ENCODE results near the gene KCNT2. TPM values are rescaled to one million over a fixed set of nuclear protein-coding genes. Genes with fewer than 3 reads are reported as not detected.
A peak's percentile ranks its signal among the peaks of the same experiment; 100 is the strongest.

Gene KCNT2
- total and polyA plus RNA-seq, 2 experiments from 2014 or later = 1.2 to 8.8 TPM

DNA sequence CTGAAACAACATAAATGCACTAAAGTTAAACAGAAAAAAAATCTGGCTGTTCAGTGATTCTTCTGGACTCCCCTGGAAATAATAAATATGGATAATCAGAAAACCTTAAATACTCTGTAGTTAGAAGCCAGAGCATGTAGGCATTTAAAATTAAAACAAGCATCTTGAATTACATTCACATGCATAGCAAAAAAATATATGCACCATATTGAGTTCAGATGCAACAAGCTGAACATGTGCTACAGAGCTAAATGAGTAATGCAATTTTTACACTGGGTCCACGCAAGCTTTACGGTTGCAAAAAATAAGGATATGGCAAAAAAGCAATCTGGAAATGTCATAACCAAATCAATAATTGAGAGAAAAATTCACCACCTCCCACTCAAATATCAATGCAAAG is 11.5 kb upstream of the KCNT2 start:
- no peak overlapping the region for H3K4me3 ChIP-seq
- TF ChIP-seq EZH2phosphoT487 (IDR thresholded peaks at IDR 0.05; ENCODE audit: low read depth, severe bottlenecking, unreplicated experiment) = no peak
- TF ChIP-seq EZH2 (IDR thresholded peaks at IDR 0.05; ENCODE audit: borderline replicate concordance) = no peak
- TF ChIP-seq, protein P1, sequence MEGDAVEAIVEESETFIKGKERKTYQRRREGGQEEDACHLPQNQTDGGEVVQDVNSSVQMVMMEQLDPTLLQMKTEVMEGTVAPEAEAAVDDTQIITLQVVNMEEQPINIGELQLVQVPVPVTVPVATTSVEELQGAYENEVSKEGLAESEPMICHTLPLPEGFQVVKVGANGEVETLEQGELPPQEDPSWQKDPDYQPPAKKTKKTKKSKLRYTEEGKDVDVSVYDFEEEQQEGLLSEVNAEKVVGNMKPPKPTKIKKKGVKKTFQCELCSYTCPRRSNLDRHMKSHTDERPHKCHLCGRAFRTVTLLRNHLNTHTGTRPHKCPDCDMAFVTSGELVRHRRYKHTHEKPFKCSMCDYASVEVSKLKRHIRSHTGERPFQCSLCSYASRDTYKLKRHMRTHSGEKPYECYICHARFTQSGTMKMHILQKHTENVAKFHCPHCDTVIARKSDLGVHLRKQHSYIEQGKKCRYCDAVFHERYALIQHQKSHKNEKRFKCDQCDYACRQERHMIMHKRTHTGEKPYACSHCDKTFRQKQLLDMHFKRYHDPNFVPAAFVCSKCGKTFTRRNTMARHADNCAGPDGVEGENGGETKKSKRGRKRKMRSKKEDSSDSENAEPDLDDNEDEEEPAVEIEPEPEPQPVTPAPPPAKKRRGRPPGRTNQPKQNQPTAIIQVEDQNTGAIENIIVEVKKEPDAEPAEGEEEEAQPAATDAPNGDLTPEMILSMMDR (IDR thresholded peaks at IDR 0.05; ENCODE audit: poor library complexity) = no peak
- H4K20me1 ChIP-seq (ENCODE audit: insufficient read depth, poor library complexity, severe bottlenecking) = no peaks in the 10 kb centered on the region
- no peaks in the 10 kb centered on the region for H3K4me1 ChIP-seq (ENCODE audit: insufficient read depth)
- 98% methylated on average over 2 of the region's 2 CpGs for WGBS (ENCODE audit: low lambda C conversion rate, missing lambda C conversion rate)
- H3K9me3 ChIP-seq (ENCODE audit: low read depth) = no peaks in the 10 kb centered on the region
- H3K79me2 ChIP-seq = no peaks in the 10 kb centered on the region
- DNase-seq (ENCODE audit: low spot score) = no peak
- H2AFZ ChIP-seq = no peak overlapping the region
- H3K9me2 ChIP-seq (replicated peaks; ENCODE audit: insufficient read depth) = no peaks in the 10 kb centered on the region
- H3K4me2 ChIP-seq = no peak overlapping the region
- H3K27me3 ChIP-seq = no peaks in the 10 kb centered on the region
- H3K36me3 ChIP-seq (replicated peaks; ENCODE audit: insufficient read depth, low read depth) = no peaks in the 10 kb centered on the region
- no peak overlapping the region for H3K27ac ChIP-seq

- TF ChIP-seq, protein P1 (IDR thresholded peaks at IDR 0.05; ENCODE audit: poor library complexity) = no peak
- TF ChIP-seq EZH2 (IDR thresholded peaks at IDR 0.05; ENCODE audit: borderline replicate concordance) (no peak), EZH2phosphoT487 (IDR thresholded peaks at IDR 0.05; ENCODE audit: low read depth, severe bottlenecking, unreplicated experiment) (no peak)
- 81% methylated on average over 3 of the region's 3 CpGs for WGBS (ENCODE audit: low lambda C conversion rate, missing lambda C conversion rate)
Observed at GRCh38 chr1:196611873-196612272, 3.6 kb upstream of the KCNT2 start.

GRCh38 chr1:196609370-196609737 is 1.1 kb upstream of the KCNT2 start:
- H2AFZ ChIP-seq = peak overlapping the region; percentile 92
- DNase-seq (ENCODE audit: low spot score) = no peak
- H3K27ac ChIP-seq = peak overlapping the region; percentile 88
- H3K4me1 ChIP-seq (ENCODE audit: insufficient read depth) = no peaks in the 10 kb centered on the region
- peaks cover 10% of the 10 kb centered on the region for H3K79me2 ChIP-seq
- H3K9me3 ChIP-seq (ENCODE audit: low read depth) = no peaks in the 10 kb centered on the region
- H3K9me2 ChIP-seq (replicated peaks; ENCODE audit: insufficient read depth) = no peaks in the 10 kb centered on the region
- peak overlapping the region; percentile 84 for H3K4me3 ChIP-seq
- H3K36me3 ChIP-seq (replicated peaks; ENCODE audit: insufficient read depth, low read depth) = no peaks in the 10 kb centered on the region
- TF ChIP-seq, protein P1 (IDR thresholded peaks at IDR 0.05; ENCODE audit: poor library complexity) = no peak
- TF ChIP-seq EZH2phosphoT487 (IDR thresholded peaks at IDR 0.05; ENCODE audit: low read depth, severe bottlenecking, unreplicated experiment) (no peak), EZH2 (IDR thresholded peaks at IDR 0.05; ENCODE audit: borderline replicate concordance) (no peak)
- 21% methylated on average over 10 of the region's 10 CpGs for WGBS (ENCODE audit: low lambda C conversion rate, missing lambda C conversion rate)
- H4K20me1 ChIP-seq (ENCODE audit: insufficient read depth, poor library complexity, severe bottlenecking) = no peaks in the 10 kb centered on the region
- no peaks in the 10 kb centered on the region for H3K27me3 ChIP-seq
- peak overlapping the region; percentile 86 for H3K4me2 ChIP-seq

More at GRCh38 chr1:196611873-196612272, 3.6 kb upstream of the KCNT2 start:
- H3K4me3 ChIP-seq = no peak overlapping the region
- H3K27me3 ChIP-seq = no peaks in the 10 kb centered on the region
- H3K4me2 ChIP-seq = no peak overlapping the region
- no peaks in the 10 kb centered on the region for H3K9me2 ChIP-seq (replicated peaks; ENCODE audit: insufficient read depth)
- H3K4me1 ChIP-seq (ENCODE audit: insufficient read depth) = no peaks in the 10 kb centered on the region
- no peaks in the 10 kb centered on the region for H3K36me3 ChIP-seq (replicated peaks; ENCODE audit: insufficient read depth, low read depth)
- no peak overlapping the region for H2AFZ ChIP-seq
- no peaks in the 10 kb centered on the region for H3K79me2 ChIP-seq
- H3K9me3 ChIP-seq (ENCODE audit: low read depth) = no peaks in the 10 kb centered on the region
- H3K27ac ChIP-seq = no peak overlapping the region
- DNase-seq (ENCODE audit: low spot score) = no peak
- no peaks in the 10 kb centered on the region for H4K20me1 ChIP-seq (ENCODE audit: insufficient read depth, poor library complexity, severe bottlenecking)

DNA sequence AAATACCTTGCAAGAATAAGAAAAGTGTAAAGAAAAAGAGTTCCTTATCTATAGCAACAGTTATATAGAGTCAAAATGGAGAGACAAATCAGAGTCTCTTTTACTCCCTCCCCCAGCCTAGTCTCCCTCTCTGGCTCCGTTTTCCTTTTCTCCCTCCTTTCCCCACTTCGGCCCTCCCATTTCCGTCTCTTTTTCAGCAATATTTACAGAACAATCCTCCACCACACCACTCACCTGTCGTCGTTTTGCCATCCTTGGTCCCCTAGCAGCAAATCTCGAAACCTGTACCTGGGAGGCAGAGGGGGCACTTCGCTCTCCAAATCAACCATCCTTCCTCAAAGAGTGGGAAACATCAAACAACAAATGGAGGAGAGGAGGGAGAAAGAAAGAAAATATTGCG is 259 bp downstream of the KCNT2 start:
- peak overlapping the region; percentile 86 for H3K4me2 ChIP-seq
- no peaks in the 10 kb centered on the region for H3K9me2 ChIP-seq (replicated peaks; ENCODE audit: insufficient read depth)

More for the DNA sequence above, 259 bp downstream of the KCNT2 start:
- H3K27me3 ChIP-seq = no peaks in the 10 kb centered on the region
- TF ChIP-seq, protein P1 (IDR thresholded peaks at IDR 0.05; ENCODE audit: poor library complexity) = no peak
- TF ChIP-seq EZH2phosphoT487 (IDR thresholded peaks at IDR 0.05; ENCODE audit: low read depth, severe bottlenecking, unreplicated experiment) = no peak
- TF ChIP-seq EZH2 (IDR thresholded peaks at IDR 0.05; ENCODE audit: borderline replicate concordance) = no peak
- no peaks in the 10 kb centered on the region for H3K9me3 ChIP-seq (ENCODE audit: low read depth)
- DNase-seq (ENCODE audit: low spot score) = peak; percentile 17
- no peaks in the 10 kb centered on the region for H3K4me1 ChIP-seq (ENCODE audit: insufficient read depth)
- H4K20me1 ChIP-seq (ENCODE audit: insufficient read depth, poor library complexity, severe bottlenecking) = no peaks in the 10 kb centered on the region
- peak overlapping the region; percentile 84 for H3K4me3 ChIP-seq
- peak overlapping the region; percentile 92 for H2AFZ ChIP-seq
- WGBS (ENCODE audit: low lambda C conversion rate, missing lambda C conversion rate) = 0% methylated on average over 8 of the region's 8 CpGs
- H3K27ac ChIP-seq = peak overlapping the region; percentile 88
- H3K36me3 ChIP-seq (replicated peaks; ENCODE audit: insufficient read depth, low read depth) = no peaks in the 10 kb centered on the region
- peaks cover 22% of the 10 kb centered on the region for H3K79me2 ChIP-seq
